OCI-LY1 (cell line): ENCODE measurements around the gene HLA-DRA.

Experiments used
- EZH2 ChIP-seq: fragments of 200-600 bp; sonication (generic), shearing (Covaris generic); IDR thresholded peaks from 2 replicates; pipeline ENCODE4 v1.8.0; 2017; ENCODE audit warnings: borderline replicate concordance, mixed run types, mild to moderate bottlenecking, antibody characterized with exemption, low read length, moderate library complexity, mixed read lengths
- TF ChIP-seq, protein P1 (sequence below): fragments of 200-600 bp; sonication (generic), shearing (Covaris generic); IDR thresholded peaks from 2 replicates; pipeline ENCODE4 v1.5.1; 2017; ENCODE audit warnings: mild to moderate bottlenecking, antibody characterized with exemption, low read length, moderate library complexity, mixed read lengths

DNA sequence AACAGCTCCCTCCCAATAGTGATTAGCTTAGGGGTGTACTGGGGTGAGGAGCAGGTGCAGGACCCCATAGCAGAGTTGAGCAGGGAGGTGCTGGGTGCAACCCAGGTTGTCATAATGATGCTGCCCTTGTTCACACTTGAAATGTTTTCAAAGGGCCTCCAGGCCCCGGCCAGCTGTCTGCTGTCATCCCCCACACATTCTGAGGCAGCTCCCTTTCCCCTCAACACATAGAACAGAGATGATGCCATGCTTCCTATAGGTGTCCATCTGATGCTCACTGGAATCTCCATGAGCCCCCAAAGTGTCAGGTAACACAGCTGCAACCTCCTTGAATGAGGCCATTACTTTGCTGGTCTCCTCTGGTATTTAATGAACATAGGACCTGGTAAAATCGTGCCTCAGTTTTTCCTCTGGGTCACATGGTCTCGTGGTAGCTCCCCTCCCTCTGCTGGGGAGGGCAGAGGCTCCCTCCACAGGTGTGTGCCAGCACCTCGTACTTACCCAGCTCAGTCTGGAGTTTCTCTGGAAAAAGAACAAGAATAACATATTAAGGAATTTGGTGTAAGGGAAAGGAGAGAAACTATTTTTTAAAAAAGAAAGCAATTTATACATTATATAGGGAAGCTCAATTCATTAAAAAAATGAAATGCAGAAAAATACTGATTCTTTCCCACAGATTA is 38.3 kb upstream of the HLA-DRA start:
- TF ChIP-seq, protein P1, sequence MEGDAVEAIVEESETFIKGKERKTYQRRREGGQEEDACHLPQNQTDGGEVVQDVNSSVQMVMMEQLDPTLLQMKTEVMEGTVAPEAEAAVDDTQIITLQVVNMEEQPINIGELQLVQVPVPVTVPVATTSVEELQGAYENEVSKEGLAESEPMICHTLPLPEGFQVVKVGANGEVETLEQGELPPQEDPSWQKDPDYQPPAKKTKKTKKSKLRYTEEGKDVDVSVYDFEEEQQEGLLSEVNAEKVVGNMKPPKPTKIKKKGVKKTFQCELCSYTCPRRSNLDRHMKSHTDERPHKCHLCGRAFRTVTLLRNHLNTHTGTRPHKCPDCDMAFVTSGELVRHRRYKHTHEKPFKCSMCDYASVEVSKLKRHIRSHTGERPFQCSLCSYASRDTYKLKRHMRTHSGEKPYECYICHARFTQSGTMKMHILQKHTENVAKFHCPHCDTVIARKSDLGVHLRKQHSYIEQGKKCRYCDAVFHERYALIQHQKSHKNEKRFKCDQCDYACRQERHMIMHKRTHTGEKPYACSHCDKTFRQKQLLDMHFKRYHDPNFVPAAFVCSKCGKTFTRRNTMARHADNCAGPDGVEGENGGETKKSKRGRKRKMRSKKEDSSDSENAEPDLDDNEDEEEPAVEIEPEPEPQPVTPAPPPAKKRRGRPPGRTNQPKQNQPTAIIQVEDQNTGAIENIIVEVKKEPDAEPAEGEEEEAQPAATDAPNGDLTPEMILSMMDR, result no peak
- no peak for TF ChIP-seq EZH2
